HK-2 (cell line): ENCODE results near the gene HMCES.

Experiments
- DNase-seq: peaks from one replicate; pipeline ENCODE4 v3.0.0-alpha.2; 2018; ENCODE audit not compliant: unreplicated experiment

Gene HMCES

GRCh38 chr3:129304146-129304961, 25.7 kb downstream of the HMCES start:
- DNase-seq = no peak

GRCh38 chr3:129304962-129305222, 26.2 kb downstream of the HMCES start:
- DNase-seq = no peak

GRCh38 chr3:129305592-129306091, 27.0 kb downstream of the HMCES start:
- no peak for DNase-seq

GRCh38 chr3:129308636-129309035, 30.0 kb downstream of the HMCES start:
- DNase-seq = no peak

GRCh38 chr3:129310111-129311011, 31.7 kb downstream of the HMCES start:
- DNase-seq = no peak

DNA sequence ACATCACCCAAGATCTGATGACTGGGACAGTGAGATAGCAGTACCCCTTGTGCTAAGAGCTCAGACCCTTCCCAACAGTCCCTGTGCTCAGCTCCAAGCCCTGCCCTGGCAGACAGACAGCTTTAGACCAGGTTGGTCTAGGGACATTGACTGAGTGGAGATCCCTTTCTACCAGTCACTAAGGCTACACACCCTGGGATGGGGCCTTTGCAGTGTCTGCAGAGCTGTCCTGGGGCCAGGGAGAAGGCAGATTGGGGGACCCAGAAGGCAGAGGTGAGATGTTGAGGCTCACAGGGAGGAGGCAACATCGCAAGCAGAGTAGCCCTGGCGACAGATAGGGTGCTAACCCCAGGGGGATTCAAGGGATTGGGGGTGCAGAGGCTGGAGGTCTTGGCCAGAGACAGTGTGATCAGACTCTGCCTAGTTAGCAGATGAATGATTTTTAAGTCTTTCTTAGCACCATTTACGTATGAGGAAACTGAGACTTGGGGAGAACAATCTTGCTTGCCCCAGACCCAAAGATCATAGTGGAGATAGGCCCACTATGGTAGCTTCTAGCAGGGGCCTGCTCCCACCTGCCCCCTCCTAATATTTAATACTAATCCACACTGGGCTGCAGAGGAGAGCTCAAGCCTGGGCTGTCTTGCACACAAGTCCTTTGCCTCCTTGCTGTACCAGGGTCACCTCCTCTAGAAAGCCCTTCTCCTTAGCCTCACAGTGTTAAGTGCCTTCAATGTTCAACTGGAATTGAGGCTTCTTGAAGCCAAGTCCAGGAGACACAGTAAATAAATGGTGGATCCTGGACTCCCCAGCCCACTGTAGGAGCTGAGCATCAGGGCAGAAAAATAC, 32.6 kb downstream of the HMCES start:
- no peak for DNase-seq

DNA sequence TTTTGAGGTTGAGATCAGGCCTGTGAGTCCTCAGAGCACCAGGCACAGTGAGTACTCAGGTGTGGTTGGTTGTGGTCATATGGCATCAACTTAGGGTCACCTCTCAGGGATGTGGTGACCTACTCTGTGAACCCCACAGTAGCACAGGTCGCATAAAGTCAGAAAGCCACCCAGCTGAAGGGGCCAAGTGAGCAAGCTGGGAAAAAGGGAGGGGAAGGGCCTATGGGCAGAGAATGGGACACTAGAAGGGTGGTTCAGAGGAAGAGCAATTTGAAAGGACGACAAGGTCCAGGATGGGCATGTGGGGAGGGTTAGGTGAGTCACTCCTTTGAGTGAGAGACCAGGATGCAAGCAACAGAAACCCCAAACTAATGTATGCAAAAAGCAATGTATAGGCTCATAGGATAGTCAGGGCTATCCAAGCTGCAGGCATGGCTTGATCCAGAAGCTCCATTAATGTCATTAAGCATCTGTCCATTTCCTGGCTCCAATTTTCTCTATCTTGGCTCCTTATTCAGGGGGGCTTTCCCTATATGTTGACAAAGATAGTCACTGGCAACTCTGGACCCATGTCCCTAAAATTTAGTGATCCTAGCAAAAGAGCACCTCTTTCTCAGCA, 33.5 kb downstream of the HMCES start:
- no peak for DNase-seq

DNA sequence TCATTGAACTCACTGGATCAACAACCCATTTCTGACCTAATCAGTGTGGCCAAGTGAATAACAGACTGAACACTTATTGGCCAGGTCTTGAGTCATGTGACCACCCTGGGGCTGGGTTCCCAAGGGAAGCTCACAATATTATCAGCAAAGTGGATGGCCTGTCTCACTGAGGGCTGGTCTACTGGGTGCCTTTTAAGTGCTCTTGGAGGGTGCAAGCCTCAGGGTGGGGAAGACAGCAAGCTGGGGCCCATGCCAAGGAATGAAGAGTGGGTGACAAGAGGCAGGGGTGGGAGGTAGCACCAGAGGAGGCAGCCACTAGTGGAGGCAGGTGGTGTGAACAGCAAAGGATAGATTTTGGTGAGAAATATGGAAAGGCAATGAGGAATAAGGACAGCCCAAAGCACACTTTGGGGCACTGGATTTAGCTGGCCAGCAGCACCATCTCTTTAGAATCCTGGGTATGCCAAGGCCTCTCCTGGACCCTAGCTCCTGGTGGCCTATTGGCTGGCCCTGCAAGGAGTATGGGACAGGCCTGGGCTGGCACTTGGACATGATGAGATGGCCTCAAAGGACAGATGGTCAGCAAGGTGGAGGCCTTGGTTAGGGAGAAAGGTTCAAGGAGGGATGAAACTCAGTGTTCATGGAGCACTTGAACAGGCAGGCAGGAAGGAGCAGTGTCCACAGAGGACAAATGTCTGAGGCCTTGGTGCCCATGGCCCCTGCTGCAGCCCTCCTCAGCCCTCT, 34.2 kb downstream of the HMCES start:
- no peak for DNase-seq

DNA sequence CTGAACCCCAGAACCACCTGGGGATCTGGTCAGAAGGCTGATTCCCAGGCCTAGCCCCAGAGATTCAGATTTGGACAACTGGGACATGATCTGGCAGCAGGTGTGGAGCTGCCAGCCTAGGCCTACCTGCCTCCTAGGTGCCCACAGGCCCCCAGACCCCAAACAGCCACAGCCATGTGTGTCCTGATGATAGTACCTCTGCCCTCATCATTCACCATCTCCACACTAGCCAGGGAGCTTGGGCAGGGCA, 34.7 kb downstream of the HMCES start:
- no peak for DNase-seq

GRCh38 chr3:129313665-129314385, 35.2 kb downstream of the HMCES start:
- peak; percentile 26 for DNase-seq

DNA sequence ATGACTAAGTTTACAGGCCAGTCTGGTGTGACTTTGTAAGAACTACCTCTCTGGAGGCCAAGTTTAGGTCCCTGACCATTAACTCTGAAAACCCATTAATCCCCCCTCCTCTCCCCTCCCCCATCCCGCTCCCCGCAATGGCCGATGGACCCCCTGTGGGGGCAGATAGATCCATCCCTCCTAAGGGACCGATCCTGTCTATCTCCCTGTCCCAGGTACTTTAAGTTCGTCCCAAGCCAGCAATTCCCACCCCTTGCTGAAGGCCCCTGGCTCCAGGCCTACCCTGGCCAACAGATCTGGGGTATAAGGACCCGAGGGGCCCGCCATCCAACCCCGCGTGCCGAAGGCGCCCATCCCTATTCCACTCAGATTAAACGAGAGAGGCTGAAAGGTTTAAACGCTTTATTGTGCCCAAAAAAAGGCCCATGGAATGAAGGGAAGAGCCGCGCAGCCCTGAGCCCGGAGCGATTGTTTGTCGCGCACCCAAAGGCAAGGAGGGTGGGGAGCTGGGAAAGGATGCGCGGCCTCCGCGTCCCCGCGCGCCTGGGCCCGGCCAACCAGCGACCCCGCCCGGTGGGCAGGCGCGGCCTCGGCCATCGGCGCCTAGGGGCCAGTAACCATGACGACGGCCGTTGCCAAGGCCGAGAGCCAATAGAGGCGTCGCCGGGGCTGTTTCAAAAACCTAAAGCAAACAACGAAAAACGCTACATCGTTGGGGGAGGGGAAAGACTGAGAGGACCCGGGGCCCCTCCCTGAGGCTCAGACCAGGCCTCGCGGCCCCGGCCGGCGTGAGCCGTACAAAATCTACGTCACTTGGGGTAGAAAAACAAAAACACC, 35.9 kb downstream of the HMCES start:
- DNase-seq = peak; percentile 87

- peak; percentile 56 for DNase-seq
Observed at GRCh38 chr3:129315223-129315997, 36.7 kb downstream of the HMCES start.

GRCh38 chr3:129315998-129316247, 37.3 kb downstream of the HMCES start:
- no peak for DNase-seq

GRCh38 chr3:129316248-129317013, 37.8 kb downstream of the HMCES start:
- peak; percentile 90 for DNase-seq

- DNase-seq = no peak
Observed at GRCh38 chr3:129317014-129317771, 38.5 kb downstream of the HMCES start.

DNA sequence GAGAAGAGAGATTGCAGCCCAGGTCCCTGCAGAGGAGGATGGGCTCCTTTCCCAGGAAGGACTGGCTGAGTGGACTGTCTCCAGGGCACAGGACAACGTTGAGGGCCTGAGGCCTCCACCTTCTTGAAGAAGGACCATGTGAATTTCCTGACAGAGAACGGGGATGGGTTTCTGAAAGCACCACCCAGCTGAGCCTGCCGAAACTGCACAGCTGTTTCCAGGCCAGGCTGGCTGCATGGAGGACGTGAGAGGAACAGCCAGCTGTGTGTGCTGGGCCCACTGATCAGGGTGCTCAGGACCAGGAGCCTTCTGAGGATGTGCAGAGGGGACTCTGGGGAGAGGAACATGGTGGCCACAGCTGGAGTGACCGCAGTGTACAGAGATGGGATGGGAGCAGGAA, 39.2 kb downstream of the HMCES start:
- no peak for DNase-seq

- DNase-seq = no peak
Observed at GRCh38 chr3:129318921-129319320, 40.3 kb downstream of the HMCES start.

GRCh38 chr3:129320261-129320660, 41.6 kb downstream of the HMCES start:
- DNase-seq = no peak
